Measurements from ENCODE around the gene RFLNA. TPM values are rescaled to one million over a fixed set of nuclear protein-coding genes. Genes with fewer than 3 reads are reported as not detected.

RFLNA gene
- total and polyA plus RNA-seq, 9 donors: 0.72 to 8.7 (median 3.3) TPM

- intact Hi-C loops (cut with DNase I): no loop called here
- 90 to 95% (median 91%) methylated on average over 5 of the region's 5 CpGs for WGBS, 3 donors
Measured at GRCh38 chr12:124284368-124284767, 10.5 kb upstream of the RFLNA start.

GRCh38 chr12:124286414-124286813 lies 8.5 kb upstream of the RFLNA start:
- DNase-seq: no peak
- 66 to 77% (median 76%) methylated on average over 8 of the region's 8 CpGs for WGBS, 3 donors
- H3K4me1 ChIP-seq (ENCODE audit: insufficient read depth): peaks cover 3% of the 10 kb centered on the region

More at GRCh38 chr12:124284368-124284767, 10.5 kb upstream of the RFLNA start:
- Histone ChIP-seq H3K4me3 (no peak overlapping the region), H3K4me1 (ENCODE audit: insufficient read depth) (peaks cover under 1% of the 10 kb centered on the region), H3K27ac (no peak overlapping the region), H3K9me3 (no peaks in the 10 kb centered on the region), H3K36me3 (no peaks in the 10 kb centered on the region), H3K27me3 (no peaks in the 10 kb centered on the region)
- no peak for DNase-seq
- no peak for TF ChIP-seq EP300 (IDR thresholded peaks at IDR 0.05)
- no peak for TF ChIP-seq CTCF (IDR thresholded peaks at IDR 0.05)
- TF ChIP-seq POLR2A (IDR thresholded peaks at IDR 0.05): no peak

GRCh38 chr12:124286971-124287370 lies 7.9 kb upstream of the RFLNA start:
- peaks cover 3% of the 10 kb centered on the region for H3K4me1 ChIP-seq (ENCODE audit: insufficient read depth)
- 74 to 79% (median 77%) methylated on average over 7 of the region's 7 CpGs for WGBS, 3 donors
- H3K27ac ChIP-seq: no peak overlapping the region
- H3K36me3 ChIP-seq: no peaks in the 10 kb centered on the region
- H3K9me3 ChIP-seq: no peaks in the 10 kb centered on the region
- intact Hi-C loops (cut with DNase I): no loop called here
- TF ChIP-seq POLR2A (IDR thresholded peaks at IDR 0.05) (no peak), EP300 (IDR thresholded peaks at IDR 0.05) (no peak), CTCF (IDR thresholded peaks at IDR 0.05) (no peak)
- H3K4me3 ChIP-seq: no peak overlapping the region
- H3K27me3 ChIP-seq: no peaks in the 10 kb centered on the region
- no peak for DNase-seq

More at GRCh38 chr12:124286414-124286813, 8.5 kb upstream of the RFLNA start:
- intact Hi-C loops (cut with DNase I): no loop called here
- TF ChIP-seq CTCF (IDR thresholded peaks at IDR 0.05) (no peak), EP300 (IDR thresholded peaks at IDR 0.05) (no peak), POLR2A (IDR thresholded peaks at IDR 0.05) (no peak)
- Histone ChIP-seq H3K9me3 (no peaks in the 10 kb centered on the region), H3K27ac (no peak overlapping the region), H3K27me3 (no peaks in the 10 kb centered on the region), H3K4me3 (no peak overlapping the region), H3K36me3 (no peaks in the 10 kb centered on the region)

GRCh38 chr12:124289634-124290600 lies 5.0 kb upstream of the RFLNA start:
- 49 to 71% (median 51%) methylated on average over 21 of the region's 21 CpGs for WGBS, 3 donors
- intact Hi-C loops (cut with DNase I): no loop called here
- H3K4me3 ChIP-seq: no peak overlapping the region
- H3K27ac ChIP-seq: no peak overlapping the region
- no peaks in the 10 kb centered on the region for H3K27me3 ChIP-seq
- H3K9me3 ChIP-seq: no peaks in the 10 kb centered on the region
- no peaks in the 10 kb centered on the region for H3K36me3 ChIP-seq
- TF ChIP-seq EP300 (IDR thresholded peaks at IDR 0.05) (no peak), POLR2A (IDR thresholded peaks at IDR 0.05) (no peak), CTCF (IDR thresholded peaks at IDR 0.05) (no peak)
- DNase-seq: no peak
- peaks cover 3% of the 10 kb centered on the region for H3K4me1 ChIP-seq (ENCODE audit: insufficient read depth)
